Neural cell (in vitro differentiated cells): ENCODE measurements around the gene TBX18. TPM values are rescaled to one million over a fixed set of nuclear protein-coding genes. Genes with fewer than 3 reads are reported as not detected.

Source experiments
- H2AFZ ChIP-seq: fragments of 200-600, 300-800 bp; sonication (generic), shearing (Covaris generic); 2 replicates; pipeline ENCODE4 v1.6.0; 2014; ENCODE audit warnings: low read depth, mild to moderate bottlenecking, antibody characterized with exemption, low read length, moderate library complexity
- H3F3A ChIP-seq: fragments of 200-600 bp; shearing (Covaris generic); 2 replicates; pipeline ENCODE4 v1.6.1; 2016; ENCODE audit warnings: mild to moderate bottlenecking, moderate library complexity, mixed read lengths, antibody characterized with exemption, low read length; ENCODE audit not compliant: insufficient read depth, poor library complexity, severe bottlenecking
- H3K27ac ChIP-seq: fragments of 200-600, 300-800 bp; sonication (generic), shearing (Covaris generic); 2 replicates; pipeline ENCODE4 v1.5.1; 2014; ENCODE audit warnings: mild to moderate bottlenecking, low read length, moderate library complexity
- H3K27me3 ChIP-seq: fragments of 300-800, 200-600 bp; sonication (generic), shearing (Covaris generic); 2 replicates; pipeline ENCODE4 v1.6.0; 2014; ENCODE audit warnings: mild to moderate bottlenecking, low read depth, low read length, moderate library complexity; ENCODE audit not compliant: insufficient read depth
- H3K36me3 ChIP-seq: fragments of 300-800, 200-600 bp; sonication (generic), shearing (Covaris generic); 2 replicates; pipeline ENCODE4 v1.5.1; 2014; ENCODE audit warnings: mild to moderate bottlenecking, antibody characterized with exemption, low read length, moderate library complexity; ENCODE audit not compliant: insufficient read depth
- H3K4me2 ChIP-seq: fragments of 300-800, 200-600 bp; sonication (generic), shearing (Covaris generic); 2 replicates; pipeline ENCODE4 v1.6.0; 2014; ENCODE audit warnings: mild to moderate bottlenecking, low read length
- H3K4me3 ChIP-seq: fragments of 300-800, 200-600 bp; sonication (generic), shearing (Covaris generic); 2 replicates; pipeline ENCODE4 v1.5.1; 2014; ENCODE audit warnings: mild to moderate bottlenecking, low read length, moderate library complexity
- H3K79me2 ChIP-seq: fragments of 200-600 bp; shearing (Covaris generic); replicated peaks from 2 replicates; pipeline ENCODE4 v1.6.0; 2014; ENCODE audit warnings: mild to moderate bottlenecking, low read length, moderate library complexity; ENCODE audit not compliant: insufficient read depth
- H3K9ac ChIP-seq: fragments of 300-800, 200-600 bp; sonication (generic), shearing (Covaris generic); 2 replicates; pipeline ENCODE4 v1.6.1; 2016; ENCODE audit warnings: mild to moderate bottlenecking, low read length, mixed read lengths
- H3K9me2 ChIP-seq: fragments of 200-600 bp; shearing (Covaris generic); 2 replicates; pipeline ENCODE4 v1.6.1; 2016; ENCODE audit warnings: mild to moderate bottlenecking, low read length, mixed read lengths; ENCODE audit not compliant: insufficient read depth
- H3K9me3 ChIP-seq: fragments of 200-600, 300-800 bp; sonication (generic), shearing (Covaris generic); 2 replicates; pipeline ENCODE4 v1.6.1; 2016; ENCODE audit warnings: mild to moderate bottlenecking, mixed run types, low read length, moderate library complexity, mixed read lengths
- H4K20me1 ChIP-seq: fragments of 200-600 bp; shearing (Covaris generic); 2 replicates; pipeline ENCODE4 v1.6.1; 2016; ENCODE audit warnings: mild to moderate bottlenecking, mixed run types; ENCODE audit not compliant: insufficient read depth
- CTCF ChIP-seq: fragments of 450-650 bp; IDR thresholded peaks from 2 replicates; pipeline ENCODE4 v1.5.1; 2014; ENCODE audit warnings: antibody characterized with exemption, mild to moderate bottlenecking, moderate library complexity; ENCODE audit not compliant: poor library complexity, severe bottlenecking
- EP300 ChIP-seq: fragments of 450-650 bp; conservative IDR thresholded peaks from 2 replicates; pipeline ENCODE4 v1.6.1; 2014; ENCODE audit warnings: antibody characterized with exemption, mild to moderate bottlenecking, moderate library complexity; ENCODE audit not compliant: poor library complexity, severe bottlenecking
- EZH2 ChIP-seq: fragments of 200-600, 300-800 bp; shearing (Covaris generic), sonication (generic); IDR thresholded peaks from 2 replicates; pipeline ENCODE4 v1.6.1; 2014; ENCODE audit warnings: antibody characterized with exemption, low read length, borderline replicate concordance, mild to moderate bottlenecking; ENCODE audit not compliant: insufficient read depth, poor library complexity, severe bottlenecking
- MXI1 ChIP-seq: fragments of 450-650 bp; conservative IDR thresholded peaks from 2 replicates; pipeline ENCODE4 v1.6.1; 2014; ENCODE audit warnings: antibody characterized with exemption, mild to moderate bottlenecking; ENCODE audit not compliant: poor library complexity, severe bottlenecking
- POLR2AphosphoS5 ChIP-seq: IDR thresholded peaks from 2 replicates; pipeline ENCODE4 v1.6.1; 2012
- RAD21 ChIP-seq: fragments of 450-650 bp; conservative IDR thresholded peaks from 2 replicates; pipeline ENCODE4 v1.6.1; 2014; ENCODE audit warnings: antibody characterized with exemption, mild to moderate bottlenecking, moderate library complexity
- SMC3 ChIP-seq: fragments of 450-650 bp; conservative IDR thresholded peaks from 2 replicates; pipeline ENCODE4 v1.6.1; 2014; ENCODE audit warnings: antibody characterized with exemption, mild to moderate bottlenecking, moderate library complexity; ENCODE audit not compliant: poor library complexity
- TAF1 ChIP-seq: IDR thresholded peaks from 2 replicates; pipeline ENCODE4 v1.6.1; 2012; ENCODE audit warnings: low read depth
- polyA plus RNA-seq: library from polyadenylated mRNA; depleted of rRNA; stranded (reverse); fragments of >200 nt; gene quantifications from 2 replicates; pipeline ENCODE4 v1.2.3, GENCODE V29; 2014

Gene TBX18
- polyA plus RNA-seq, 1 donor from 2014 or later = not detected

- H2AFZ ChIP-seq = no peak overlapping the region
- H3K9me2 ChIP-seq = no peaks in the 10 kb centered on the region
- H3K9me3 ChIP-seq = no peaks in the 10 kb centered on the region
- H3K27ac ChIP-seq = no peak overlapping the region
- no peak overlapping the region for H3K4me2 ChIP-seq
- H3K4me3 ChIP-seq = no peak overlapping the region
- no peaks in the 10 kb centered on the region for H4K20me1 ChIP-seq
- H3K36me3 ChIP-seq = no peaks in the 10 kb centered on the region
- no peaks in the 10 kb centered on the region for H3F3A ChIP-seq
- peaks cover 100% of the 10 kb centered on the region for H3K27me3 ChIP-seq
- H3K9ac ChIP-seq = no peak overlapping the region
- H3K79me2 ChIP-seq = no peaks in the 10 kb centered on the region
- TF ChIP-seq SMC3 = no peak
- TF ChIP-seq MXI1 = no peak
- peak; percentile 3 for TF ChIP-seq POLR2AphosphoS5
- no peak for TF ChIP-seq TAF1
- no peak for TF ChIP-seq EZH2
Measured at GRCh38 chr6:84772428-84773132, 8.2 kb upstream of the TBX18 start.

- Histone ChIP-seq H3K27me3 (peaks cover 100% of the 10 kb centered on the region), H4K20me1 (no peaks in the 10 kb centered on the region), H3K27ac (no peak overlapping the region), H3K4me3 (no peak overlapping the region), H3K36me3 (no peaks in the 10 kb centered on the region), H3K9ac (no peak overlapping the region), H3K79me2 (no peaks in the 10 kb centered on the region), H2AFZ (no peak overlapping the region), H3K9me2 (no peaks in the 10 kb centered on the region), H3K4me2 (no peak overlapping the region), H3F3A (no peaks in the 10 kb centered on the region), H3K9me3 (no peaks in the 10 kb centered on the region)
- no peak for TF ChIP-seq CTCF
- TF ChIP-seq EP300 = no peak
- peak; percentile 74 for TF ChIP-seq POLR2AphosphoS5
Measured at GRCh38 chr6:84771756-84772356, 7.5 kb upstream of the TBX18 start.

GRCh38 chr6:84771125-84771755 lies 6.8 kb upstream of the TBX18 start:
- no peak overlapping the region for H3K9ac ChIP-seq
- no peak overlapping the region for H3K4me2 ChIP-seq
- no peaks in the 10 kb centered on the region for H3K9me2 ChIP-seq
- H3K4me3 ChIP-seq = no peak overlapping the region
- H2AFZ ChIP-seq = no peak overlapping the region
- H3K27ac ChIP-seq = no peak overlapping the region
- TF ChIP-seq POLR2AphosphoS5 (peak; percentile 14), RAD21 (no peak)
- no peaks in the 10 kb centered on the region for H3F3A ChIP-seq
- H3K36me3 ChIP-seq = no peaks in the 10 kb centered on the region
- no peaks in the 10 kb centered on the region for H4K20me1 ChIP-seq
- no peaks in the 10 kb centered on the region for H3K9me3 ChIP-seq
- no peaks in the 10 kb centered on the region for H3K79me2 ChIP-seq
- H3K27me3 ChIP-seq = peaks cover 100% of the 10 kb centered on the region
